ENCODE data around the gene HAO2. TPM values are rescaled to one million over a fixed set of nuclear protein-coding genes. Genes with fewer than 3 reads are reported as not detected.

The HAO2 gene
- total RNA-seq, 2 donors from 2014 or later = not detected

DNA sequence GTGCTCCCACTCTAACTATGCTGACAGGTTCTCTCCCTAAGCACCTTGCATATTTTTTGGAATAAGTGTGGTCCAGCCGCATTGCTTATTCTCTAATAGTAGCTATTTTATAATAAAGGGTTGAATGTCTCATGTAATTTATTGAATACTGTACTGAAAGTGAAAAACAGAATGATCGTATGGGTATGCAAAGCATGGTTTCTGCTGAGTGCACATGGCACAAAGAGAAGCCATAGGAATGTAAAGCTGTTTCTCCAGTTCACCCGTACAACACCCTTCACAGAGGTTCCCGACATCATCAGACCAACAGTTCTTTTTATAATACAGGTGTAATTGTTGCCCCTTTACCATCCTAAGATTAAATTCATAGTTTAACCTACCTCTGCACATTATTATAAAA lies 8.9 kb upstream of the HAO2 start:
- intact Hi-C loops (cut with DNase I) = no loop called here
- 86 to 91% methylated on average over 4 of the region's 4 CpGs for WGBS, 2 donors
- H3K27me3 ChIP-seq = no peaks in the 10 kb centered on the region
- H3K36me3 ChIP-seq (replicated peaks in 1 of 2; ENCODE audit: insufficient read depth in 1 of 2, low read depth in 2 of 2) = no peaks in the 10 kb centered on the region
- DNase-seq = no peak
- H3K4me1 ChIP-seq = no peaks in the 10 kb centered on the region
- TF ChIP-seq CTCF (IDR thresholded peaks at IDR 0.05) (no peak), POLR2A (IDR thresholded peaks at IDR 0.05) (no peak)
- H3K4me3 ChIP-seq = no peak overlapping the region
- H3K27ac ChIP-seq = no peak overlapping the region
- H3K9me3 ChIP-seq = no peaks in the 10 kb centered on the region
- ATAC-seq = no peak

DNA sequence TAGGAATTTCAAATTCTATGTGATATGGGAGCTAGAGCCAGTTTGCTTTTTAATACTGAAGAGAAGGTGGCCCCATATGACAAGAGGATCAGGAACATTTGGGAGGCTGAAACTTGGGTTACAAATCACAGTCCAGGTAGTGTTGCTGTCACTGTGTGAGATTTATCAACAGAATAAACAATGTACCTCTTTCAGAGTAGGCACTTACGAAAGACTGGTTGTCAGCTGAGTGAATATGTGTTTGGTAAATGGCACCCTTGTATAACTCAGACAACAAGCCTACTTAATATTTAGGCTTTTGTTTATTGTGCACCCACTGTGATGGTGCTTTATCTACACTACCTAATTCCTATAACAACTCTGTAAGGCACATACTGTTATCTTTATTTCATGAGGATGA lies 7.4 kb upstream of the HAO2 start:
- Histone ChIP-seq H3K4me1 (no peaks in the 10 kb centered on the region), H3K36me3 (replicated peaks in 1 of 2; ENCODE audit: insufficient read depth in 1 of 2, low read depth in 2 of 2) (no peaks in the 10 kb centered on the region), H3K4me3 (no peak overlapping the region), H3K27me3 (no peaks in the 10 kb centered on the region), H3K9me3 (no peaks in the 10 kb centered on the region), H3K27ac (no peak overlapping the region)
- DNase-seq (no peak), ATAC-seq (no peak)
- intact Hi-C loops (cut with DNase I) = no loop called here
- TF ChIP-seq CTCF (IDR thresholded peaks at IDR 0.05) (no peak), POLR2A (IDR thresholded peaks at IDR 0.05) (no peak)
- 26 to 30% methylated on average over 1 of the region's 1 CpG for WGBS, 2 donors

DNA sequence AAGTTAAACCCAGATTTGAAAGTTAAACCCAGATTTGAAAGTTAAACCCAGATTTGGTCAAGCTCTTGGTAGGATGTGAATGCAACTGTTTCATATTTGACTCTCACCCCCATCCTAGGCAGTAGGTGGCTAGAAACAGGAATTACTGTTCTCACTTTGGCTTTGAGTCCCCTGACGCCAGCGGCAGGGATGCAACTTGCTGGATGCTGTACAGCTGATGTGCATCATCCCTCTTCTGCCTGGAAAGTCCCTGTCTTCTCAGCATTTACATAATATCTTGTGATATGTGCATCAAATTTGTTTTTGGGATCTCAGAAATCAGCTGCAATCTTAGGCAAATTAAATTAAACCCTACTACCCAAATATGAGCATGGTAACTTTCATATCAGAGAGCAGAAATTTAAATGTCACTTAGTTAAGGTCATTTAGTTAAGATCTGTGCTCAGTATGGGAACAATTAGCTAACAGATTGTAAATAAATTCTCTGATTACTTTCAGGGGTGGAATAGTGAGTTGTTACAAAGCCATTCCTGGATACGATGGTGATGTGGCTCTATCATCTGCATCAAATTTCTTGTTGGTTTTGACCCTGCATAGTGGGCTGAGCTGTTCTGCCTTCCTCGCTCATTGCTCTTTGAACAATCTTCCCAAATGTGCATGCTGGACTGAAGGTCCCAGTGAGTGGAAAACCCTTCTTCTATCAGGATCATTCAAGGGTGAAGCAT lies 6.8 kb upstream of the HAO2 start:
- DNase-seq (no peak), ATAC-seq (no peak)
- Histone ChIP-seq H3K9me3 (no peaks in the 10 kb centered on the region), H3K27me3 (no peaks in the 10 kb centered on the region), H3K4me3 (no peak overlapping the region), H3K4me1 (no peaks in the 10 kb centered on the region), H3K27ac (no peak overlapping the region), H3K36me3 (replicated peaks in 1 of 2; ENCODE audit: insufficient read depth in 1 of 2, low read depth in 2 of 2) (no peaks in the 10 kb centered on the region)
- TF ChIP-seq POLR2A (IDR thresholded peaks at IDR 0.05) (no peak), CTCF (IDR thresholded peaks at IDR 0.05) (no peak)
- intact Hi-C loops (cut with DNase I) = no loop called here
- WGBS, 2 donors = 70 to 82% methylated on average over 4 of the region's 4 CpGs

- Histone ChIP-seq H3K36me3 (replicated peaks in 1 of 2; ENCODE audit: insufficient read depth in 1 of 2, low read depth in 2 of 2) (no peaks in the 10 kb centered on the region), H3K27me3 (no peaks in the 10 kb centered on the region), H3K4me1 (no peaks in the 10 kb centered on the region), H3K9me3 (no peaks in the 10 kb centered on the region), H3K4me3 (no peak overlapping the region), H3K27ac (no peak overlapping the region)
- ATAC-seq = no peak
- no peak for TF ChIP-seq POLR2A (IDR thresholded peaks at IDR 0.05)
- no peak for TF ChIP-seq CTCF (IDR thresholded peaks at IDR 0.05)
- 76 to 84% methylated on average over 7 of the region's 7 CpGs for WGBS, 2 donors
- intact Hi-C loops (cut with DNase I) = no loop called here
- DNase-seq = no peak
Measured at GRCh38 chr1:119363162-119363561, 5.4 kb upstream of the HAO2 start.

GRCh38 chr1:119364640-119365039 lies 3.9 kb upstream of the HAO2 start:
- TF ChIP-seq POLR2A (IDR thresholded peaks at IDR 0.05) (no peak), CTCF (IDR thresholded peaks at IDR 0.05) (no peak)
- H3K4me3 ChIP-seq = no peak overlapping the region
- no peaks in the 10 kb centered on the region for H3K27me3 ChIP-seq
- no peak for ATAC-seq
- no peak for DNase-seq
- WGBS, 2 donors = 70 to 83% methylated on average over 4 of the region's 4 CpGs
- intact Hi-C loops (cut with DNase I) = no loop called here
- no peaks in the 10 kb centered on the region for H3K9me3 ChIP-seq
- no peak overlapping the region for H3K27ac ChIP-seq
- no peaks in the 10 kb centered on the region for H3K4me1 ChIP-seq
- no peaks in the 10 kb centered on the region for H3K36me3 ChIP-seq (replicated peaks in 1 of 2; ENCODE audit: insufficient read depth in 1 of 2, low read depth in 2 of 2)
